C4-2B (cell line): Measurements from ENCODE around the gene ARV1.

Source experiments
- CTCF ChIP-seq: fragments of 450-650 bp; conservative IDR thresholded peaks from 2 replicates; pipeline ENCODE4 v1.5.1; 2017; ENCODE audit warnings: mild to moderate bottlenecking
- ZFX ChIP-seq: fragments of 450-650 bp; IDR thresholded peaks from 2 replicates; pipeline ENCODE4 v1.6.1; 2017

GRCh38 chr1:230935852-230936251, 43.0 kb upstream of the ARV1 start:
- TF ChIP-seq ZFX (no peak), CTCF (no peak)
